ENCODE results near the gene NDRG4. TPM values are rescaled to one million over a fixed set of nuclear protein-coding genes. Genes with fewer than 3 reads are reported as not detected.

Gene NDRG4
- total RNA-seq, 1 experiment from 2014 or later: not detected

DNA sequence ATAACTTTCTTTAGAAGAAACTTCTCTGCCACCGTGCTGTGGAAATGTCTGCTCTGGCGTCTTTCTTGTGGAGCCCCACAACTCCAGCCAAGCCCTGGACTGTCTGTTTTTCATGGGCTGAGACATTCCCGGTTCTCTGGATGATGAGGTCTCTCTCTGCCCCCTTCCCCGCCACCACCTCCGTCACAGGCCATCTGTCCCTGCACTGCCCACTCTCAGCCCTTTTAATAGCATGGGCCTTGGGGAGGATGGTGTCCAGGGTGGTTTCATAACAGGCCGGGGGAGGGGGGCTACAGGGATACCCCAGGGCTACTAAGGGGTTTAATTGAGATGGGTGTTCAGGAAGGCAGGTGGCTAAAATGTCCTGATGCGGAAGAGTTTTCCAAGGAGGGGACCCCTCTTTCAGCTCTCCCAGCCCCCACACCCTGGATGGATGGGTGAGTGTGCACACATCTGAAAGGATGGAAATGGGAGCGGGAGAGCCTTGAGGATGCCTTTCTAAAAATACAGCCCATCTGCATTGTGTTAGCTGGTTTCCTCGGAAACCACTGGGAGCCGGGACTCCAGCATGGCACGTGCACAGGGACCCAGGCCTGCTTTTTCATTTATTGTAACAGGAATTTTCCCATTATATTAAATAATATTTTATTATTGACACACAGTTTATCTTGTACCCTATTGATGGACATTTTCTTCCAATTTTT is 14.6 kb upstream of the NDRG4 start:
- Mint-ChIP-seq H3K9me3 (ENCODE audit: unreplicated experiment) (no peaks in the 10 kb centered on the region), H3K27me3 (ENCODE audit: insufficient read depth, unreplicated experiment) (peaks cover 6% of the 10 kb centered on the region), H3K4me3 (ENCODE audit: unreplicated experiment) (no peak overlapping the region), H3K27ac (ENCODE audit: low read depth, unreplicated experiment) (no peak overlapping the region), H3K4me1 (ENCODE audit: insufficient read depth, unreplicated experiment) (no peaks in the 10 kb centered on the region), H3K36me3 (ENCODE audit: insufficient read depth, unreplicated experiment) (no peaks in the 10 kb centered on the region)
- DNase-seq (ENCODE audit: unreplicated experiment): no peak
- CTCF ChIA-PET: interaction anchor here (0.5 to 7.4 kb wide), 12 partner anchors 8 to 178 kb away, joined by 3 to 170 read pairs (median 7); no protein-coding TSS in a partner anchor
- intact Hi-C loops (cut with micrococcal nuclease): loop anchor here (5.0 kb wide), 1 partner anchor 463 kb away; no protein-coding TSS in a partner anchor
- TF ChIP-seq, protein P1, sequence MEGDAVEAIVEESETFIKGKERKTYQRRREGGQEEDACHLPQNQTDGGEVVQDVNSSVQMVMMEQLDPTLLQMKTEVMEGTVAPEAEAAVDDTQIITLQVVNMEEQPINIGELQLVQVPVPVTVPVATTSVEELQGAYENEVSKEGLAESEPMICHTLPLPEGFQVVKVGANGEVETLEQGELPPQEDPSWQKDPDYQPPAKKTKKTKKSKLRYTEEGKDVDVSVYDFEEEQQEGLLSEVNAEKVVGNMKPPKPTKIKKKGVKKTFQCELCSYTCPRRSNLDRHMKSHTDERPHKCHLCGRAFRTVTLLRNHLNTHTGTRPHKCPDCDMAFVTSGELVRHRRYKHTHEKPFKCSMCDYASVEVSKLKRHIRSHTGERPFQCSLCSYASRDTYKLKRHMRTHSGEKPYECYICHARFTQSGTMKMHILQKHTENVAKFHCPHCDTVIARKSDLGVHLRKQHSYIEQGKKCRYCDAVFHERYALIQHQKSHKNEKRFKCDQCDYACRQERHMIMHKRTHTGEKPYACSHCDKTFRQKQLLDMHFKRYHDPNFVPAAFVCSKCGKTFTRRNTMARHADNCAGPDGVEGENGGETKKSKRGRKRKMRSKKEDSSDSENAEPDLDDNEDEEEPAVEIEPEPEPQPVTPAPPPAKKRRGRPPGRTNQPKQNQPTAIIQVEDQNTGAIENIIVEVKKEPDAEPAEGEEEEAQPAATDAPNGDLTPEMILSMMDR (IDR thresholded peaks at IDR 0.05; ENCODE audit: unreplicated experiment): no peak
- POLR2A ChIA-PET: interaction anchor here (3.0 kb wide), 1 partner anchor 148 kb away, joined by 25 read pairs; no protein-coding TSS in a partner anchor
- no TSS peak for BruUV-seq (replicated peaks)

DNA sequence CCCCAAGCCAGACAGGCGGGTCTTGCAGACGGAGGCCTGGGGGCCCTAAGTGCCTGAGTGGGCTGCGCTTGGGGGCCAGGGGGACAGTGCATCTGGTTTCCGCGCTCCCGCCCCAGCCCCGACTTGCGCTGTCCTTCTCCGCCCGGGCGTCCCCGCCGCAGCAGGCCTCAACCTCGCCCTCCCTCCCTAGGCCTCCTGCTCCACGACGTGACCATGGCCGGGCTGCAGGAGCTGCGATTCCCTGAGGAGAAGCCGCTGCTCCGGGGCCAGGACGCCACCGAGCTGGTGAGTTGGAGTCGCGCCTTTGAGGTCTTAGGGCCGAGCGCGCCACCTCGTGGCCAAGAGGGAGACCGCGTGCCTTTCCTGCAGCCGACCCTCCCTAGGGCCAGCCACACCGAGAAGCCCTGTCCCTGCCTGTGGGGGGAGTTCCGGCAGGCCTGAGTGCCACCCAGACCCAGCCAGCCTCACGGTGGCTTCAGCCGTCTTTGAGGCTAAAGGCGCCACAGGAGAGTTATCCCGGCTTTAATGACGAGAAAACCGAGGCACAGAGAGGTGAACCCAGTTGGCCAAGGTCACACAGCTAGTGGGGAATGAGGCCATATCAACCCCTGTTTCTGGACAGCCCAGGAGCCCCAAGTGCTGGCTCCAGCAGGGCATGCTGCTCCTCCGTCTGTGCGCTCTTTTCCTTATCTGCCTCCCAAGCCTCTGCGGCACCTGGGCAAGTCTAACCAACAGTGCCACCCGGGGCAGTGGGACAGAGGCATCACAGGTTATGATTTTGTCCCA is 12.2 kb upstream of the NDRG4 start:
- no peaks in the 10 kb centered on the region for H3K9me3 Mint-ChIP-seq (ENCODE audit: unreplicated experiment)
- no peaks in the 10 kb centered on the region for H3K36me3 Mint-ChIP-seq (ENCODE audit: insufficient read depth, unreplicated experiment)
- POLR2A ChIA-PET: interaction anchor here (0.6 to 3.0 kb wide), 4 partner anchors 14 to 159 kb away, joined by 3 to 25 read pairs (median 3); no protein-coding TSS in a partner anchor
- no peak overlapping the region for H3K27ac Mint-ChIP-seq (ENCODE audit: low read depth, unreplicated experiment)
- no peaks in the 10 kb centered on the region for H3K4me1 Mint-ChIP-seq (ENCODE audit: insufficient read depth, unreplicated experiment)
- H3K27me3 Mint-ChIP-seq (ENCODE audit: insufficient read depth, unreplicated experiment): no peaks in the 10 kb centered on the region
- CTCF ChIA-PET: interaction anchor here (0.6 to 7.4 kb wide), 33 partner anchors 8 to 464 kb away, joined by 3 to 170 read pairs (median 4); partner anchors contain the start of gene NDRG4
- BruUV-seq (replicated peaks): no TSS peak
- intact Hi-C loops (cut with micrococcal nuclease): loop anchor here (1.0 to 5.0 kb wide), 3 partner anchors 142 to 465 kb away; no protein-coding TSS in a partner anchor
- peak; percentile 77 for DNase-seq (ENCODE audit: unreplicated experiment)
- TF ChIP-seq, protein P1 (IDR thresholded peaks at IDR 0.05; ENCODE audit: unreplicated experiment): peak; percentile 89
- no peak overlapping the region for H3K4me3 Mint-ChIP-seq (ENCODE audit: unreplicated experiment)

DNA sequence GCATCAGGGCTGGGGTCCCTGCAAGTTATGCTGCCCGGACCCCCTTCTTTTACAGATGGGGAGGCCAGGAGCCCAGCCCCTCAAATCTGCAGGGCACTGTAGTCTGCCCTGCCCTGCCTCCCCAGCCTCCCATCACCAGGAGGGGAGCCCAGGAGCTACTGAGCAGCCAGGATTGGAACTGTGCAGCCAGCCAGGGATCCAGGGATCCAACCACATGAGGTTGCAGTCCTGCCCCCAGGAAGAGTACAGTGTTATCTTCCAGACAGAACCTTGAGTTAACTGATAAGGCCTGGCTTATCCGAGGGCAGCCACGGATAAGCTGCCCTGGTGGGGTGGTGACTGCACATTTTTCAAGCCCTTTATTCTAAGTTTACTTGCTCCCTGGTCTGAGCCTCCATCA is 11.4 kb upstream of the NDRG4 start:
- H3K4me1 Mint-ChIP-seq (ENCODE audit: insufficient read depth, unreplicated experiment): no peaks in the 10 kb centered on the region

More for the DNA sequence above, 11.4 kb upstream of the NDRG4 start:
- POLR2A ChIA-PET: interaction anchor here (0.7 to 3.0 kb wide), 3 partner anchors 151 to 175 kb away, joined by 3 to 25 read pairs (median 3); no protein-coding TSS in a partner anchor
- no peak overlapping the region for H3K4me3 Mint-ChIP-seq (ENCODE audit: unreplicated experiment)
- no peak overlapping the region for H3K27ac Mint-ChIP-seq (ENCODE audit: low read depth, unreplicated experiment)
- BruUV-seq (replicated peaks): no TSS peak
- TF ChIP-seq, protein P1 (IDR thresholded peaks at IDR 0.05; ENCODE audit: unreplicated experiment): no peak
- no peak for DNase-seq (ENCODE audit: unreplicated experiment)
- no peaks in the 10 kb centered on the region for H3K9me3 Mint-ChIP-seq (ENCODE audit: unreplicated experiment)
- no peaks in the 10 kb centered on the region for H3K36me3 Mint-ChIP-seq (ENCODE audit: insufficient read depth, unreplicated experiment)
- intact Hi-C loops (cut with micrococcal nuclease): loop anchor here (5.0 kb wide), 1 partner anchor 466 kb away; no protein-coding TSS in a partner anchor
- H3K27me3 Mint-ChIP-seq (ENCODE audit: insufficient read depth, unreplicated experiment): no peaks in the 10 kb centered on the region
- CTCF ChIA-PET: interaction anchor here (0.6 to 7.4 kb wide), 23 partner anchors 9 to 465 kb away, joined by 3 to 170 read pairs (median 5); partner anchors contain the start of gene NDRG4

Measured in MCF 10A (cell line).